HCT116 (cell line): ENCODE measurements around the gene KCNC3. TPM values are rescaled to one million over a fixed set of nuclear protein-coding genes. Genes with fewer than 3 reads are reported as not detected.

Experiments
- ATAC-seq: fragments of 200-7000 bp; cut with Tn5 transposase; 2 replicates; pipeline ENCODE4 v1.9.1; 2020; ENCODE audit warnings: mild to moderate bottlenecking, moderate library complexity
- BruUV-seq: library from RNA; stranded (reverse); fragments of 400-500 nt; replicated peaks from 2 replicates; lab custom pipeline; 2021; lab: Mats Ljungman, UMichigan
- CTCF ChIA-PET: fragments of 300-600 bp; sonication (Branson Sonifier 250); formaldehyde crosslinking; loops from one replicate; lab custom pipeline; 2021; ENCODE audit warnings: antibody characterized with exemption; lab: Charles Lee
- POLR2A ChIA-PET: fragments of 300-600, 350-600 bp; sonication (Branson Sonifier 250); formaldehyde crosslinking; loops from one replicate; lab custom pipeline; 2021; ENCODE audit warnings: antibody characterized with exemption; lab: Charles Lee
- RAD21 ChIA-PET, 2 experiments: fragments of 300-600 bp; sonication (Branson Sonifier 250); formaldehyde crosslinking; loops; one replicate each; lab custom pipeline; 2023; ENCODE audit warnings: low total read pairs in 2 of 2; ENCODE audit not compliant: uncharacterized antibody in 2 of 2, unreplicated experiment in 2 of 2, low non-redundant PET in 1 of 2; lab: Charles Lee
- DNase-seq: peaks from one replicate; pipeline ENCODE4 v3.0.0-alpha.2; 2010; ENCODE audit warnings: low read depth, low spot score
- H2AFZ ChIP-seq: fragments of 200-600 bp; shearing (Covaris generic), sonication (generic); 2 replicates; pipeline ENCODE4 v1.6.1; 2017; ENCODE audit warnings: low read depth, mixed run types, mixed read lengths, antibody characterized with exemption, low read length; ENCODE audit not compliant: poor library complexity, severe bottlenecking
- H3K27ac ChIP-seq: 2 replicates; pipeline ENCODE4 v1.5.1; 2012; ENCODE audit warnings: low read depth, low read length
- H3K27me3 ChIP-seq: fragments of 200-600 bp; sonication (generic); 2 replicates; pipeline ENCODE4 v1.6.1; 2016; ENCODE audit warnings: mixed run types, low read length, mixed read lengths; ENCODE audit not compliant: insufficient read depth
- H3K36me3 ChIP-seq, 2 experiments: fragments of 200-500 bp in 1 of 2; fragments of 200-600 bp in 1 of 2; sonication (Bioruptor generic) in 1 of 2; sonication (generic) in 1 of 2; 2 replicates each; pipeline versions ENCODE4 v1.5.1 to v1.6.1; 2014 to 2016; ENCODE audit warnings: low read length in 2 of 2, inconsistent platforms in 1 of 2, mixed read lengths in 1 of 2, mixed run types in 1 of 2; ENCODE audit not compliant: insufficient read depth in 2 of 2, control insufficient read depth in 1 of 2
- H3K4me1 ChIP-seq, 2 experiments: fragments of 200-600 bp in 1 of 2; sonication (generic) in 1 of 2; 2 replicates each; pipeline versions ENCODE4 v1.5.1 to v1.6.1; 2012 to 2017; ENCODE audit warnings: low read length in 2 of 2, inconsistent platforms in 1 of 2, mild to moderate bottlenecking in 1 of 2, mixed read lengths in 1 of 2, mixed run types in 1 of 2, moderate library complexity in 1 of 2; ENCODE audit not compliant: insufficient read depth in 2 of 2, control insufficient read depth in 1 of 2
- H3K4me2 ChIP-seq: fragments of 200-600 bp; sonication (generic); 2 replicates; pipeline ENCODE4 v1.6.1; 2017; ENCODE audit warnings: mixed run types, low read length, mixed read lengths
- H3K4me3 ChIP-seq, 2 experiments: fragments of 200-600 bp in 1 of 2; sonication (generic) in 1 of 2; replicated peaks in 1 of 2; 2 replicates each; pipeline ENCODE4 v1.5.1; 2011 to 2016; ENCODE audit warnings: low read length in 2 of 2, control low read depth in 1 of 2, low read depth in 1 of 2, mild to moderate bottlenecking in 1 of 2, mixed read lengths in 1 of 2, mixed run types in 1 of 2
- H3K79me2 ChIP-seq: fragments of 200-600 bp; sonication (generic); 2 replicates; pipeline ENCODE4 v1.6.1; 2017; ENCODE audit warnings: mild to moderate bottlenecking, mixed run types, low read length, moderate library complexity, mixed read lengths; ENCODE audit not compliant: insufficient read depth
- H3K9ac ChIP-seq: fragments of 200-600 bp; sonication (generic); 2 replicates; pipeline ENCODE4 v1.6.1; 2016; ENCODE audit warnings: low read length, mixed read lengths
- H3K9me2 ChIP-seq: fragments of 200-600 bp; sonication (generic), shearing (Covaris generic); 2 replicates; pipeline ENCODE4 v1.6.1; 2017; ENCODE audit warnings: mixed run types, mild to moderate bottlenecking, moderate library complexity; ENCODE audit not compliant: insufficient read depth
- H3K9me3 ChIP-seq, 2 experiments: fragments of 200-500 bp in 1 of 2; fragments of 200-600 bp in 1 of 2; sonication (Bioruptor generic) in 1 of 2; sonication (generic) in 1 of 2; 2 replicates each; pipeline ENCODE4 v1.6.1; 2014 to 2017; ENCODE audit warnings: low read length in 2 of 2, mixed read lengths in 2 of 2, inconsistent platforms in 1 of 2, low read depth in 1 of 2, mild to moderate bottlenecking in 1 of 2, mixed run types in 1 of 2, moderate library complexity in 1 of 2; ENCODE audit not compliant: control insufficient read depth in 1 of 2, insufficient read depth in 1 of 2
- H4K20me1 ChIP-seq: fragments of 200-600 bp; sonication (generic), shearing (Covaris generic); 2 replicates; pipeline ENCODE4 v1.6.1; 2017; ENCODE audit warnings: mixed run types, mild to moderate bottlenecking, moderate library complexity; ENCODE audit not compliant: insufficient read depth
- ATF3 ChIP-seq: IDR thresholded peaks from 2 replicates; pipeline ENCODE4 v1.6.1; 2012
- CTCF ChIP-seq, 3 experiments: fragments of 200-600 bp in 1 of 3; sonication (generic) in 1 of 3; IDR thresholded peaks in 2 of 3; conservative IDR thresholded peaks in 1 of 3; 2 replicates each; pipeline ENCODE4 v1.5.1; 2012 to 2017; ENCODE audit warnings: low read depth in 2 of 3, low read length in 2 of 3, antibody characterized with exemption in 1 of 3, borderline replicate concordance in 1 of 3, control low read depth in 1 of 3, mild to moderate bottlenecking in 1 of 3, mixed read lengths in 1 of 3, mixed run types in 1 of 3, moderate library complexity in 1 of 3; ENCODE audit not compliant: insufficient read depth in 1 of 3
- ELF1 ChIP-seq: IDR thresholded peaks from 2 replicates; pipeline ENCODE4 v1.6.1; 2012; ENCODE audit warnings: low read depth, borderline replicate concordance
- EZH2phosphoT487 ChIP-seq: fragments of 200-600 bp; IDR thresholded peaks from 2 replicates; pipeline ENCODE4 v1.6.1; 2018; ENCODE audit warnings: antibody characterized with exemption, borderline replicate concordance
- FOSL1 ChIP-seq: IDR thresholded peaks from 2 replicates; pipeline ENCODE4 v1.6.1; 2012; ENCODE audit warnings: low read depth
- MAX ChIP-seq: IDR thresholded peaks from 2 replicates; pipeline ENCODE4 v1.6.1; 2012
- POLR2A ChIP-seq: IDR thresholded peaks from 2 replicates; pipeline ENCODE4 v1.7.0; 2011; ENCODE audit warnings: borderline replicate concordance; ENCODE audit not compliant: insufficient read depth, insufficient read length; ENCODE audit errors: extremely low read depth
- POLR2AphosphoS5 ChIP-seq: IDR thresholded peaks from 2 replicates; pipeline ENCODE4 v1.6.1; 2011; ENCODE audit warnings: mild to moderate bottlenecking, low read depth, low read length, moderate library complexity
- SIN3A ChIP-seq: IDR thresholded peaks from 2 replicates; pipeline ENCODE4 v1.6.1; 2012; ENCODE audit warnings: low read depth
- SP1 ChIP-seq: IDR thresholded peaks from 2 replicates; pipeline ENCODE4 v1.6.1; 2012; ENCODE audit warnings: low read depth
- SRF ChIP-seq: IDR thresholded peaks from 2 replicates; pipeline ENCODE4 v1.6.1; 2012; ENCODE audit warnings: low read depth
- ZBTB33 ChIP-seq: IDR thresholded peaks from 2 replicates; pipeline ENCODE4 v1.6.1; 2011; ENCODE audit warnings: mild to moderate bottlenecking, low read length, moderate library complexity; ENCODE audit not compliant: insufficient replicate concordance; ENCODE audit errors: extremely low read depth
- ZFX ChIP-seq: fragments of 450-650 bp; IDR thresholded peaks from 2 replicates; pipeline ENCODE4 v1.6.1; 2017
- ZNF274 ChIP-seq: fragments of 200-500 bp; sonication (Bioruptor generic); IDR thresholded peaks from 2 replicates; pipeline ENCODE4 v1.6.1; 2014; ENCODE audit warnings: mild to moderate bottlenecking, low read depth, low read length, inconsistent platforms
- intact Hi-C: fragments of 100-400 bp; cut with micrococcal nuclease; formaldehyde crosslinking; loops from 2 replicates; pipeline ENCODE4 v1.10.0; 2022
- total RNA-seq: library from RNA; stranded (reverse); gene quantifications from one replicate; pipeline ENCODE4 v1.2.1, GENCODE V29; 2021; ENCODE audit not compliant: unreplicated experiment

KCNC3 gene
- total RNA-seq, 1 experiment from 2014 or later: 6.9 TPM

GRCh38 chr19:50293263-50294004 lies 35.7 kb downstream of the KCNC3 start:
- Histone ChIP-seq H3K9ac (no peak overlapping the region), H3K9me3 (no peaks in the 10 kb centered on the region), H3K9me2 (no peaks in the 10 kb centered on the region), H2AFZ (no peak overlapping the region), H4K20me1 (no peaks in the 10 kb centered on the region), H3K79me2 (no peaks in the 10 kb centered on the region), H3K4me2 (no peak overlapping the region), H3K4me3 (no peak overlapping the region), H3K27me3 (no peaks in the 10 kb centered on the region), H3K36me3 (peaks cover 0 to 4% of the 10 kb centered on the region in 2 experiments; a peak in 3 of 4 replicates), H3K4me1 (peaks cover 0 to 9% of the 10 kb centered on the region in 2 experiments; a peak in 2 of 4 replicates), H3K27ac (no peak overlapping the region)
- no peak for TF ChIP-seq POLR2A
- no peak for TF ChIP-seq EZH2phosphoT487
- no peak for TF ChIP-seq CTCF (IDR thresholded peaks at IDR 0.05 in 2 of 3, conservative IDR thresholded peaks at IDR 0.05 in 1 of 3; ENCODE audit: borderline replicate concordance in 1 of 3, insufficient read depth in 1 of 3, low read depth in 2 of 3, low read length in 2 of 3)
- no peak for TF ChIP-seq ZFX
- TF ChIP-seq ZNF274: no peak
- TF ChIP-seq POLR2AphosphoS5: no peak
- no peak for TF ChIP-seq SRF
- no peak for TF ChIP-seq ELF1
- no peak for TF ChIP-seq FOSL1
- no peak for TF ChIP-seq SIN3A
- TF ChIP-seq MAX: no peak
- no peak for TF ChIP-seq ATF3
- TF ChIP-seq ZBTB33: no peak
- TF ChIP-seq SP1: no peak
- ChIA-PET RAD21 (interaction anchor here in 1 of 2 experiments (0.5 kb wide), 1 partner anchor 1453 kb away, joined by 4 read pairs; no protein-coding TSS in a partner anchor), CTCF (no interaction called here), POLR2A (no interaction called here)
- DNase-seq (no peak), ATAC-seq (no peak)
- BruUV-seq: no TSS peak
- intact Hi-C loops: no loop called here
